IPS-15b (cell line): ENCODE results near the gene TNFAIP2.
A peak's percentile ranks its signal among the peaks of the same experiment; 100 is the strongest.

Experiments
- H3K27me3 ChIP-seq: one replicate; pipeline ENCODE4 v1.6.1; 2013; ENCODE audit warnings: low read length; ENCODE audit not compliant: control insufficient read depth, insufficient read depth
- H3K36me3 ChIP-seq: one replicate; pipeline ENCODE4 v1.6.1; 2013; ENCODE audit warnings: low read length; ENCODE audit not compliant: control insufficient read depth, insufficient read depth
- H3K4me1 ChIP-seq: one replicate; pipeline ENCODE4 v1.6.1; 2013; ENCODE audit warnings: mild to moderate bottlenecking, low read length; ENCODE audit not compliant: control insufficient read depth, insufficient read depth
- H3K4me3 ChIP-seq: one replicate; pipeline ENCODE4 v1.5.1; 2013; ENCODE audit warnings: low read depth, low read length
- H3K9ac ChIP-seq: one replicate; pipeline ENCODE4 v1.6.1; 2013; ENCODE audit warnings: low read depth, mild to moderate bottlenecking, low read length
- H3K9me3 ChIP-seq: one replicate; pipeline ENCODE4 v1.6.1; 2013; ENCODE audit warnings: mild to moderate bottlenecking, low read length; ENCODE audit not compliant: control insufficient read depth, insufficient read depth

TNFAIP2 gene

DNA sequence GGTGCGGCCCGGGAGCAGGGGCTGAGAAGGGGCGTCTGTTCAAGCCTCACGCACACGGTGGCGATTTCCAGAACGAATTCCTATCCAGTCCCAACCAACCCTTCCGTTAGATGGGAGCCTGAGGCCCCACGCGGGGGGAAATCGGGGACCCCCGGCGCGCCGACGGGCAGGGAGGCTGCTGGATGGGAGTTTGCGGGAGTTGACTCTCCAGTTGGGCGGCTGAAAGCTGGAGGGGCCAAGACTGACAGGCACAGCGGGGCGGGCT lies 18.9 kb upstream of the TNFAIP2 start:
- no peaks in the 10 kb centered on the region for H3K36me3 ChIP-seq
- H3K9ac ChIP-seq: no peak overlapping the region
- peaks cover 6% of the 10 kb centered on the region for H3K4me1 ChIP-seq
- H3K4me3 ChIP-seq: peak overlapping the region; percentile 18
- no peaks in the 10 kb centered on the region for H3K9me3 ChIP-seq
- H3K27me3 ChIP-seq: peaks cover 16% of the 10 kb centered on the region

DNA sequence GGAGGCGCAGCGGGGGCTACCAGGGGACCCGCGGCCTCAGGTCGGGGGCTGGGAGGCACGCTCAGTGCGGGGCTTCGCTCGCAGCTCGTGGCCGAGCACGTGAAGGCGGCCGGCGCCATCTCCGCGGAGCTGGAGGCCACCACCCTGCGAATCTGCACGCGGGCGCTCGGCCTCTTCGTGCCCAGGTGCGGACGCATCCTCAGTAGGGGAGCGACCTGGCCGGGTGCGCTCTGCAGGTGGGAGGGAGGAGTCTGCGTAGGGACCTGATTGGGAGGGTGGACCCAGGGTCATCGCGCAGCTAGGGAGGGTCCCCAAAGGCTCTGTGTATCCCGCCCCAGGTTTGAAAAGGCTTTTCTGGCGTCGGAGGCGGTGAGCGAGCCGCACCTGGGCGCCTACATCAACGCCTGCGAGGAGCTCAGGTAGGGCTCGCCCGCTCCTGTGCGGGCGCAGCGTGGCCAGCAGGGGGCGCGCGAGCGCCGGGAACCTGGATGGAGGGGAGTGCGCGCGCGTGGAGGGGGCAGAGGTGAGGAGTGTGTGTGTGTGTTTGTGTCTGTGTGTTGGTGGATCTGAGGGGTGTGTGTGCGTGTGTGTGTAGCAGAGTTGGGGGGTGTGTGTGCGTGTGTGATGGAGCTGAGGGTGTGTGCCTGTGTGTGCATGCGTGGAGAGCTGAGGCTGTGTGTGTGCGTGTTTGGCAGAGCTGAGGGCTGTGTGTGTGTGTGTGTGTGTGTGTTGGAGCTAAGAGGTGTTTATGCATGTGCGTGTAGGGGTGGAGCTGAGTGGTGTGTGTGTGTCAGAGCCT lies 18.4 kb upstream of the TNFAIP2 start:
- Histone ChIP-seq H3K9me3 (no peaks in the 10 kb centered on the region), H3K4me3 (peak overlapping the region; percentile 18), H3K4me1 (peaks cover 6% of the 10 kb centered on the region), H3K36me3 (no peaks in the 10 kb centered on the region), H3K9ac (no peak overlapping the region), H3K27me3 (peaks cover 16% of the 10 kb centered on the region)

DNA sequence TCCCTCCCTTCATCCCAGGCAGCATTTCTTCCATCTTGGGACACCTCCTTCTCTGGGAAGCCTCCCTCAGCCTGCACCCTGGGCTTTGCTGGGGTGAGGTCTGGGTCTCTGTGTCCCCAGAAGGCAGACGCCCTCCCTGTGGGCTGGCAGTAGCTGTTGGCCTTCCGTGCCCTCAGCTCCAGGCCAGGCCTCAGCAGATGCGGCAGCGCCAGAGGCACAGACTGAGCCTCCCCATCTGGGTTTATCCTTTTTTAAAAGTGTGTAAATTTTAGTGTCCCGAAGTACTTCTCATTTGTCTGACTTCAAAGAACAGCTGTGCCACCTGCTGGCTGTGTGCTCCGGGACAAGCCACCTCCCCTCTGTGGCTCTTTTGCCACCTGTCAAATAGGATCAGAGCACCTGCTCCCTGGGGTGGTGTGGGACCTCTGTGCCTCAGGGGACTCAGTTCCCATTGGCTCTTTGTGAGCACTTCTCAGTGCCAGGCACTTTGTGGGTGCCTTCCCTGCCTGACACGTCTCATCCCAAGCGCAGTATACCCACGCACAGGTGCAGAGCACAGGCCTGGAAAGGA lies 17.6 kb upstream of the TNFAIP2 start:
- Histone ChIP-seq H3K36me3 (no peaks in the 10 kb centered on the region), H3K9me3 (no peaks in the 10 kb centered on the region), H3K4me3 (no peak overlapping the region), H3K9ac (no peak overlapping the region), H3K4me1 (peaks cover 8% of the 10 kb centered on the region), H3K27me3 (peaks cover 16% of the 10 kb centered on the region)

DNA sequence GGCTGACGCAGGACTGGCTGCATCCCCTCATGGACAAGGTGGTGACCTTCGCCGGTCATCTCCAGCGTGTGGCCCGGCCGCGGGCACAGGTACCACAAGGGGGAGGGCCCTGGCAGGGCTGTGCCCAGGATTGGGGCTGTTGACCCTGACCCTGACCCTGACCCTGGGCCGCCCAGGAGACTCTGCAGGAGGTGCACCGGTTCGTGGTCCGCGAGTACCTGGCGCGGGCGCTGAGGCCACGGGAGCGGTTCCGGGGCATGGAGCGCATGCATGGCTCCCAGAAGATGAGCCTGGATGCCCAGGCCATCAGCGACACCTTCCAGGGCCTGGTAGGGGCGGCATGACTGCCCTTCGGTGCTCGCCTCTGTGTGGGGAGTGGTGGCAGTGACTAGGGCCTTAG lies 15.8 kb upstream of the TNFAIP2 start:
- Histone ChIP-seq H3K36me3 (no peaks in the 10 kb centered on the region), H3K4me1 (peaks cover 8% of the 10 kb centered on the region), H3K27me3 (peaks cover 16% of the 10 kb centered on the region), H3K4me3 (no peak overlapping the region), H3K9me3 (no peaks in the 10 kb centered on the region), H3K9ac (no peak overlapping the region)

DNA sequence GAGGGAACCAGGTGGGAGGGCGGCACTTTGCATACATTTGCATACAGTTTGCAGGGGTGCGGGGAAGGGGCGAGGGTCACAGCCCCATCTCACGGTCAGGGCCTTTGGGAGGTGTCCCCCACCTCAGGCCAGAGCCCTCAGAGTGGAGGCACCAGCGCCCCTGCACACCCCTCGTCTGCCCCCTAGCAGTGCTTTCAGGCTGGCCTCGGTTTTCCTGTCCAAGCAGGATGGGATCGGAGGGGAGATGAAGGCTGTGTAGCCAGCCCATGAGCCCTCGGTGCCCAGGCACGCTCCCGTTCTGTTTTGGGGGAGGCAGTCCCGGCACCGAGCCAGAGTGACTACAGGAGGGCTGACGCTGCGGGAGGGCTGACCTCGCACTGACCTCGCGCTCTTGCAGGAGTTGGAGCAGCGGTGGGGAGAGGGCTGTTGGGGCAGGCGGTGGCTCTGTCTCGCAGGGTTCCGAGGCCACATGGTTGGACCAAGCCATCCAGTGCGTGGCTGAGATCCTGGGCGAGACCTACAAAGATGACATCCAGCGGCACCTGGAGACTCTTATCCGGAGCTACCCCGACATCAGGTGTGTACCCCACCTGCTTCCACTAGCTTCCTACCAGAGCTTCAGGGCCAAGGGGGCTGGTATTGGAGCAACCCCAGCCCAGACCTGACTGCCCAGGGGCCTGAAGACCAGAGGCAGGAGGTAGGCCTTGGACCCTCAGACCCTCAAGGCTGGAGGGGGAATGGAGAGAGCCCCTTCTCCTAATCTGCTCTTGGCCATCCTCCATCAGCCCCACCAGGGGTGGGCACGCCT lies 15.1 kb upstream of the TNFAIP2 start:
- Histone ChIP-seq H3K9ac (no peak overlapping the region), H3K36me3 (no peaks in the 10 kb centered on the region), H3K9me3 (no peaks in the 10 kb centered on the region), H3K4me3 (no peak overlapping the region), H3K27me3 (peaks cover 13% of the 10 kb centered on the region), H3K4me1 (peaks cover 8% of the 10 kb centered on the region)

DNA sequence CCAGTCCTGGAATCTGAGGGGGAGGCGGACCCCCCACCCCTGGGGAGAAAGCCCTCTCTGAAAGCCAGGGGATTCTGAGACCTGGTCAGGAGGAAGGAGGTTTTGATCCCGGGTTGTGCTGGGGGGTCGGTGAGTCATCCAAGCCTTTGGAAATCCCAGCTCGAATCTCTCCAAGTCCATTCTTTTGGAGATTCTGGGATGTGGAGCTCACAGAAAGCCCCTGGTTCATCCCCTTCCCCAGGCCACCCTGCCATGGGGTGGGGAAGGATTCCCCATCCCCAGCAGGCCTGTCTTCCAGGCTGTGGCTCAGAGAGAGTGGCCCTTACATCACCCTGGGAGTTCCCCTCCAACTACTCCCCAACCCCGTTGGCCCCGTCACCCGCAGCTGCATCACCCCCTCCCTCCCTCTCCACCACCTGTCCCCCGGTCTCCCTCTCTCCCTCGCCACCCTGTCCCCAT lies 14.5 kb upstream of the TNFAIP2 start:
- H3K4me1 ChIP-seq: peaks cover 8% of the 10 kb centered on the region
- no peaks in the 10 kb centered on the region for H3K36me3 ChIP-seq
- no peak overlapping the region for H3K4me3 ChIP-seq
- H3K9ac ChIP-seq: no peak overlapping the region
- H3K27me3 ChIP-seq: peaks cover 10% of the 10 kb centered on the region
- H3K9me3 ChIP-seq: no peaks in the 10 kb centered on the region

DNA sequence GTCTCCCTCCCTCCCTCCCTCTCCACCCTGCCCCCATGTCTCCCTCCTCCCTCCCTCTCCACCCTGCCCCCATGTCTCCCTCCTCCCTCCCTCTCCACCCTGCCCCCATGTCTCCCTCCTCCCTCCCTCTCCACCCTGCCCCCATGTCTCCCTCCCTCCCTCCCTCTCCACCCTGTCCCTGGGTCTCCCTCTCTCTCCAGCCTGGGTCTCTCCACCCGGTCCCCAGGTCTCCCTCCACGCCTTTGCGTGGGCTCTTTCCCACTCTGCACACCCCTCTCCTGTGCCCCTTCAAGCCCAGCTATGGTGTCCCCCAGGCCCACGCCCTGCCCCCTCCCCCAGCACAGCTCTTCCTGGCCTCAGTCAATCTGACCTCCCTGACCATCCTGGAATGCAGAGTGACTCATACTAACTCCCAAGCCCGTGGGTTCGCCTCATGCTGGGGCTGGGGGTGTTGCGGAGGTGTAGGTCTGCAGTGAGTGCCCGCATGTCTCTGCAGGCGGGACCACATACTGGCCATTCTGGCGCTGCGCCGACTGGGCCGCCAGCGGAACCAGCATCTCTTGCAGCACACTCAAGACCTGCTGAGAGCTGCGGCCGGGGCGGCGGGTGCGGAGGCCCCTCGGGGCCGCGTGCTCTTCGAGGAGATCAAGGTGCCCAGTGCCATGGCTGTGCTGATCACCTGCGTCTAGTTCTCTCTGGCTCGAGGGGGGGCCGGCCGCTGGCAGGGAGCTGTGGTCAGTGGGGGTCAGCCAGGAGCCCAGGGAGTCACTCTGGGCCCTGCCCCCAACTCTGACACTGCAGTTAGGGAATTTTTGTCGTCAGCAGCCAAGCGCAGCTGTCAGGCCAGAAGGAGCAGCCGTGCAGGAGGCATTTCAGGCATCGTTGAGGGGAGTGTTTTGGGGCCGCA lies 13.5 kb upstream of the TNFAIP2 start:
- Histone ChIP-seq H3K9me3 (no peaks in the 10 kb centered on the region), H3K9ac (no peak overlapping the region), H3K4me3 (peak overlapping the region; percentile 4), H3K4me1 (peaks cover 8% of the 10 kb centered on the region), H3K27me3 (peaks cover 6% of the 10 kb centered on the region), H3K36me3 (no peaks in the 10 kb centered on the region)

DNA sequence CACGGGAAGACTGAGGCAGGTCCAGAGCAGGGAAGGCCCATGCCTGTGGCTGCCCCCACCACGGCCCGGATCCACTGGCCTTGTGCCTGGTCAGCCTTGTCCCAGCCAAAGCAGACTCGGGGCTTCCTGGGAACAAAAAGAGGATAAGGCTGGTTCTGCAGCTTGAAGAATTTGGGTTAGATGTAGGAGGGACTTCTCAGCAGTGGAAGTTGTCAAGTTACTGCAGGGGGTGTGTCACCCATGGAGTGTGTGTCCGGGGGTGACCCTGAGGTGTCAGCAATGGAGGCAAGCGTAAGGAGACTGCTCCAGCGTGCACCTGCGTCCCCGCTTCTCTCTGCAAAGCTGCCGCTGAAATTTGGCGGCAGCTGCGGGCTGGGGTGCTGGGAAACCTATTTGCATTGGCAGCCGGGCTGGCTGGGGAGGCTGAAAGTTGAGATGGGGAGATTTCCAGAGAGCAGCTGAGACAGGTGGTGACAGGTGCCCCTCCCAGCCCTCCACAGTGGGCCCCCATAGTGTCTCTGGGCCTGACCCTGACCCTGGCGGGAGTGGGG lies 12.5 kb upstream of the TNFAIP2 start:
- peaks cover 5% of the 10 kb centered on the region for H3K4me1 ChIP-seq
- no peaks in the 10 kb centered on the region for H3K9me3 ChIP-seq
- H3K4me3 ChIP-seq: no peak overlapping the region
- H3K36me3 ChIP-seq: no peaks in the 10 kb centered on the region
- H3K27me3 ChIP-seq: no peaks in the 10 kb centered on the region
- H3K9ac ChIP-seq: no peak overlapping the region

DNA sequence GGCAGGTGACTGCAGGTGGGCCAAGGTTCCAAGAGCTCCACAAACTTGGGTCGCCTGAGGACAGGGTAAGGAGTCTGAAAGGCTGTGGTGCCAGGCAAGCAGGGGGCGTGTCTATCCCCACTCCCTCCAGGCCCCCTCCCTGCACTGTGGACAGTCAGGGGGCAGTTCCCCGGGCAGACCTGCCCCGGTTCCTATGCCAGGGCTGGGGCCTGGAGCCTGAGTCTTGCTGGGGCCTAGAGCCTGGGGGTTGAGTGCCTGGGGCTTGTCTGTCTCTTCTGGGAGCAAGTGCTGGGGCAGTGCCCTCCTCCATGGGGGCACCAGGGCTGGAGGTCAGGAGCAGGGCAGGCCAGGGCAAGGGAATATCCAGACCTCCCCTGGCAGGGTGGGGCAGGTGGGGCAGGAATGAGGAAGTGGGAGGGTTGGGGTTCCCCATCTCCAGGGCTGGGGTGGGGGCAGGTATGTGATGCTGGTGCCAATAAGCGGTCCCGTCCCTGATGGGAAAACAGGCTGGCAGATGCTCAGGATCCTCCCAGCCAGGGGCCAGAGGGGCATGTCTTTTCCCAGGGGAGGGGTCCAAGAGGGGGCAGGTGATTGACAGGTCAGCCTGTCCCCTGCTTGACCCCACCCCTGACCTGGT lies 11.9 kb upstream of the TNFAIP2 start:
- H3K36me3 ChIP-seq: no peaks in the 10 kb centered on the region
- H3K4me3 ChIP-seq: no peak overlapping the region
- no peaks in the 10 kb centered on the region for H3K27me3 ChIP-seq
- no peaks in the 10 kb centered on the region for H3K9me3 ChIP-seq
- no peak overlapping the region for H3K9ac ChIP-seq
- H3K4me1 ChIP-seq: peaks cover 5% of the 10 kb centered on the region

DNA sequence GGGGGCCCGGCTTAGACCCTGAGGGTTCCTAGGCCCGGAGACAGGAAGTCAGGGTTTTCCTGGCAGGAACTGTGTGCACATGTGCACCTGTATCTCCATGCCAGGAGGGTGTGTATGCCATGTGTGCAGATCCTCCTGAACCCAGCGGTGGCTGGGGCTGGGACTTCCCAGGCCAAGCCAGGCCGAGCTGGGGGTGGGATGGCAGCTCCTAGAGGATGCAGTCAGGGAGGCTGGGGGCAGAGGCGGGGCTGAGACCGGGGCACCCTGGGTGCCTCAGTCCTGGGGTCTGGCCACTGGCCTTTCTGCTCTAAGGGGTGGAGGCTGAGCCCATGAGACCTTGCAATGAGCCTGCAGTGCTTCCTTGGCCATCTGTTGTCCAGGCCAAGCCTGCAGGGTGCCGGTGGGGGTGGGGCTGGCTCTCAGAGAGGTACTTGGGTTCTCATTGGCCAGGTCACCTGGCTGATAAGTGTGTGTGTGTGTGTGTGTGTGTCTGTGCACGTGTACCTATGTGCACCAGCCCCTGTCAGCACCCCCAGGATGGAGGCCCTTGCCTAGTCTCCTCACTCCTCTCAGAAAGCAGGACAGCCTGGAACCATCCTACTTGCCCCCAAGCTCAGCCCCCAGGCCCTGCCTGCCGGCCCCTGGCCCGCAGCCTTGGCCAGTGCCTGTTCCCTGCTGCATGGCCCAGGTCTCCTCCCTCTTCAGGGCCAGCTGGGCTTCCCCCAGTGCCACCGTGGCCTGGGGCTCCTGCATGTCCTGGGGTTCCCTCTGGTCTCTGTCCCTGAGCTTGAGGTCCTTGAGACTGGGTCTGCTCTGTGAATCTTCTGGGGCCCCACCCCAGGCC lies 10.6 kb upstream of the TNFAIP2 start:
- Histone ChIP-seq H3K9me3 (no peaks in the 10 kb centered on the region), H3K36me3 (no peaks in the 10 kb centered on the region), H3K27me3 (no peaks in the 10 kb centered on the region), H3K4me1 (peaks cover 5% of the 10 kb centered on the region), H3K9ac (no peak overlapping the region), H3K4me3 (no peak overlapping the region)
